PC-3 (cell line): ENCODE measurements around the gene C19orf33. TPM values are rescaled to one million over a fixed set of nuclear protein-coding genes. Genes with fewer than 3 reads are reported as not detected.

Source experiments
- ATAC-seq: fragments of 200-7000 bp; cut with Tn5 transposase; 2 replicates; pipeline ENCODE4 v1.9.1; 2020; ENCODE audit warnings: mild to moderate bottlenecking, moderate library complexity
- BruUV-seq: library from RNA; stranded (reverse); fragments of 400-500 nt; replicated peaks from 2 replicates; lab custom pipeline; 2021; lab: Mats Ljungman, UMichigan
- CTCF ChIA-PET: fragments of 300-600 bp; sonication (Branson Sonifier 250); formaldehyde crosslinking; loops from one replicate; lab custom pipeline; 2022; ENCODE audit warnings: antibody characterized with exemption; lab: Charles Lee
- POLR2A ChIA-PET: fragments of 300-600 bp; sonication (Branson Sonifier 250); formaldehyde crosslinking; loops from one replicate; lab custom pipeline; 2022; ENCODE audit warnings: antibody characterized with exemption; ENCODE audit not compliant: unreplicated experiment; lab: Charles Lee
- DNase-seq: peaks from one replicate; pipeline ENCODE4 v3.0.0-alpha.2; 2015
- H2AFZ ChIP-seq: fragments of 300-600 bp; sonication (generic); 2 replicates; pipeline ENCODE4 v1.6.0; 2016; ENCODE audit warnings: antibody characterized with exemption, low read length
- H3F3A ChIP-seq: fragments of 300-600 bp; sonication (generic); one replicate; pipeline ENCODE4 v1.6.0; 2017; ENCODE audit warnings: antibody characterized with exemption, low read length, control low read depth, mild to moderate bottlenecking; ENCODE audit not compliant: unreplicated experiment
- H3K27ac ChIP-seq: fragments of 300-600 bp; sonication (generic); 2 replicates; pipeline ENCODE4 v1.5.1; 2016; ENCODE audit warnings: mild to moderate bottlenecking, low read length
- H3K27me3 ChIP-seq: fragments of 300-600 bp; sonication (generic); 2 replicates; pipeline ENCODE4 v1.6.1; 2016; ENCODE audit warnings: low read length, mixed read lengths
- H3K36me3 ChIP-seq: fragments of 300-600 bp; sonication (generic); 2 replicates; pipeline ENCODE4 v1.6.1; 2016; ENCODE audit warnings: low read depth, mixed run types, low read length, mixed read lengths
- H3K4me1 ChIP-seq: fragments of 300-600 bp; sonication (generic); 2 replicates; pipeline ENCODE4 v1.5.1; 2016; ENCODE audit warnings: low read length; ENCODE audit not compliant: insufficient read depth
- H3K4me2 ChIP-seq: fragments of 300-600 bp; sonication (generic); 2 replicates; pipeline ENCODE4 v1.6.0; 2016; ENCODE audit warnings: low read length
- H3K4me3 ChIP-seq: fragments of 300-600 bp; sonication (generic); 2 replicates; pipeline ENCODE4 v1.5.1; 2016; ENCODE audit warnings: mild to moderate bottlenecking, low read length, mixed read lengths
- H3K79me2 ChIP-seq: fragments of 300-600 bp; sonication (generic); 2 replicates; pipeline ENCODE4 v1.6.1; 2017; ENCODE audit warnings: low read length, mixed read lengths
- H3K9ac ChIP-seq: fragments of 300-600 bp; sonication (generic); 2 replicates; pipeline ENCODE4 v1.6.0; 2016; ENCODE audit warnings: mild to moderate bottlenecking, low read length
- H3K9me2 ChIP-seq: fragments of 300-600 bp; sonication (generic); replicated peaks from 2 replicates; pipeline ENCODE4 v1.6.1; 2016; ENCODE audit warnings: mixed run types, low read length, mixed read lengths
- H3K9me3 ChIP-seq: fragments of 300-600 bp; sonication (generic); 2 replicates; pipeline ENCODE4 v1.6.1; 2016; ENCODE audit warnings: low read length, mixed read lengths
- H4K20me1 ChIP-seq: fragments of 300-600 bp; sonication (generic); 2 replicates; pipeline ENCODE4 v1.6.1; 2016; ENCODE audit warnings: low read length, mixed read lengths
- CTCF ChIP-seq: fragments of 300-600 bp; sonication (generic); conservative IDR thresholded peaks from 2 replicates; pipeline ENCODE4 v1.5.1; 2017; ENCODE audit warnings: antibody characterized with exemption, low read depth, mild to moderate bottlenecking, low read length
- EZH2 ChIP-seq: fragments of 300-600 bp; sonication (generic); IDR thresholded peaks from one replicate; pipeline ENCODE4 v1.6.1; 2017; ENCODE audit warnings: antibody characterized with exemption, mild to moderate bottlenecking, low read length; ENCODE audit not compliant: unreplicated experiment
- EZH2phosphoT487 ChIP-seq: fragments of 300-600 bp; sonication (generic); IDR thresholded peaks from 2 replicates; pipeline ENCODE4 v1.6.1; 2018; ENCODE audit warnings: mild to moderate bottlenecking, antibody characterized with exemption, low read length, borderline replicate concordance
- intact Hi-C: fragments of 100-400 bp; cut with micrococcal nuclease; formaldehyde crosslinking; loops from 2 replicates; pipeline ENCODE4 v1.9.0; 2023
- total RNA-seq: library from RNA; depleted of rRNA; stranded (reverse); fragments of >200 nt; gene quantifications from 2 replicates; pipeline ENCODE4 v1.2.3, GENCODE V29; 2014

Gene C19orf33
- total RNA-seq, 1 experiment from 2014 or later: 212 TPM

GRCh38 chr19:38287604-38288003 lies 16.4 kb upstream of the C19orf33 start:
- Histone ChIP-seq H2AFZ (no peak overlapping the region), H3K9me3 (no peaks in the 10 kb centered on the region), H4K20me1 (no peaks in the 10 kb centered on the region), H3K4me3 (no peak overlapping the region), H3K4me1 (peaks cover 46% of the 10 kb centered on the region), H3K79me2 (peaks cover 67% of the 10 kb centered on the region), H3K27ac (no peak overlapping the region), H3K36me3 (peaks cover 31% of the 10 kb centered on the region), H3K9ac (no peak overlapping the region), H3F3A (peaks cover 11% of the 10 kb centered on the region), H3K27me3 (no peaks in the 10 kb centered on the region), H3K4me2 (no peak overlapping the region), H3K9me2 (no peaks in the 10 kb centered on the region)
- BruUV-seq: no TSS peak
- DNase-seq (no peak), ATAC-seq (no peak)
- POLR2A ChIA-PET: no interaction called here
- no peak for TF ChIP-seq EZH2
- intact Hi-C loops: no loop called here
- CTCF ChIA-PET: no interaction called here

GRCh38 chr19:38288123-38288855 lies 15.8 kb upstream of the C19orf33 start:
- no peak for DNase-seq
- no peak overlapping the region for H3K9ac ChIP-seq
- H3K9me2 ChIP-seq: no peaks in the 10 kb centered on the region
- no peaks in the 10 kb centered on the region for H3K27me3 ChIP-seq
- no peak overlapping the region for H3K4me2 ChIP-seq
- no peaks in the 10 kb centered on the region for H3K9me3 ChIP-seq
- H4K20me1 ChIP-seq: no peaks in the 10 kb centered on the region
- H3K36me3 ChIP-seq: peaks cover 31% of the 10 kb centered on the region
- peaks cover 46% of the 10 kb centered on the region for H3K4me1 ChIP-seq
- no peak overlapping the region for H3K4me3 ChIP-seq
- BruUV-seq: no TSS peak
- intact Hi-C loops: no loop called here
- 0 out of 2 replicates have a peak overlapping the region, but pooled peaks have one; percentile 7 for H3K27ac ChIP-seq
- ChIA-PET POLR2A (no interaction called here), CTCF (no interaction called here)
- ATAC-seq: no peak
- H3K79me2 ChIP-seq: peaks cover 60% of the 10 kb centered on the region
- H2AFZ ChIP-seq: no peak overlapping the region
- TF ChIP-seq CTCF (no peak), EZH2 (no peak), EZH2phosphoT487 (no peak)
- H3F3A ChIP-seq: peaks cover 11% of the 10 kb centered on the region

DNA sequence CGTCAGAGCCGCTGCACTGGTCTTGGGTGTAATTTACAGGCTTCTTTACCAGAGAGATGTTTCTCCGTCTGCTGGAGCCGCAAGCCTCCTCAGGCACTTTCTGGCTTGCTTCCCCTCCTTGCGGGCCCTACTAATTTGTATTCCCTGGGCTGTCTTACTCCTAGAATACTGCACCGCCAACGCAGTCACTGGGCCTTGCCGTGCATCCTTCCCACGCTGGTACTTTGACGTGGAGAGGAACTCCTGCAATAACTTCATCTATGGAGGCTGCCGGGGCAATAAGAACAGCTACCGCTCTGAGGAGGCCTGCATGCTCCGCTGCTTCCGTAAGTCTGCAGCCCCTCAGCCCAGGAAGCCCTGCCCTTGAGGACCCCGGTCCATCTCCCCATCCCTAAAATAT lies 14.1 kb upstream of the C19orf33 start:
- CTCF ChIA-PET: interaction anchor here (1.0 kb wide), 1 partner anchor 14 kb away, joined by 4 read pairs; the partner anchor contains the start of gene C19orf33
- TF ChIP-seq EZH2phosphoT487 (no peak), EZH2 (no peak), CTCF (no peak)
- H3K27ac ChIP-seq: peak overlapping the region; percentile 93
- H3K4me1 ChIP-seq: peaks cover 41% of the 10 kb centered on the region
- peaks cover 26% of the 10 kb centered on the region for H3K36me3 ChIP-seq
- H2AFZ ChIP-seq: no peak overlapping the region
- BruUV-seq: TSS peak; percentile 70
- no peaks in the 10 kb centered on the region for H3K9me2 ChIP-seq
- peaks cover 45% of the 10 kb centered on the region for H3K79me2 ChIP-seq
- peaks cover 11% of the 10 kb centered on the region for H3F3A ChIP-seq
- POLR2A ChIA-PET: interaction anchor here (1.0 kb wide), 1 partner anchor 23 kb away, joined by 7 read pairs; no protein-coding TSS in a partner anchor
- no peaks in the 10 kb centered on the region for H3K27me3 ChIP-seq
- ATAC-seq (no peak), DNase-seq (no peak)
- H3K4me3 ChIP-seq: no peak overlapping the region
- peak overlapping the region; percentile 54 for H3K4me2 ChIP-seq
- H4K20me1 ChIP-seq: no peaks in the 10 kb centered on the region
- intact Hi-C loops: loop anchor here (10.0 kb wide), 1 partner anchor 45 kb away; no protein-coding TSS in a partner anchor
- H3K9ac ChIP-seq: peak overlapping the region; percentile 54
- no peaks in the 10 kb centered on the region for H3K9me3 ChIP-seq
